Measurements from ENCODE around the gene ADAM12. TPM values are rescaled to one million over a fixed set of nuclear protein-coding genes. Genes with fewer than 3 reads are reported as not detected.
"Not testable (repeated sequence)": the region's sequence is repeated elsewhere in the genome, so short reads cannot be mapped to it uniquely, and the experiment has no call there.

Gene ADAM12
- total RNA-seq, 1 donor from 2014 or later, result 5.8 TPM

DNA sequence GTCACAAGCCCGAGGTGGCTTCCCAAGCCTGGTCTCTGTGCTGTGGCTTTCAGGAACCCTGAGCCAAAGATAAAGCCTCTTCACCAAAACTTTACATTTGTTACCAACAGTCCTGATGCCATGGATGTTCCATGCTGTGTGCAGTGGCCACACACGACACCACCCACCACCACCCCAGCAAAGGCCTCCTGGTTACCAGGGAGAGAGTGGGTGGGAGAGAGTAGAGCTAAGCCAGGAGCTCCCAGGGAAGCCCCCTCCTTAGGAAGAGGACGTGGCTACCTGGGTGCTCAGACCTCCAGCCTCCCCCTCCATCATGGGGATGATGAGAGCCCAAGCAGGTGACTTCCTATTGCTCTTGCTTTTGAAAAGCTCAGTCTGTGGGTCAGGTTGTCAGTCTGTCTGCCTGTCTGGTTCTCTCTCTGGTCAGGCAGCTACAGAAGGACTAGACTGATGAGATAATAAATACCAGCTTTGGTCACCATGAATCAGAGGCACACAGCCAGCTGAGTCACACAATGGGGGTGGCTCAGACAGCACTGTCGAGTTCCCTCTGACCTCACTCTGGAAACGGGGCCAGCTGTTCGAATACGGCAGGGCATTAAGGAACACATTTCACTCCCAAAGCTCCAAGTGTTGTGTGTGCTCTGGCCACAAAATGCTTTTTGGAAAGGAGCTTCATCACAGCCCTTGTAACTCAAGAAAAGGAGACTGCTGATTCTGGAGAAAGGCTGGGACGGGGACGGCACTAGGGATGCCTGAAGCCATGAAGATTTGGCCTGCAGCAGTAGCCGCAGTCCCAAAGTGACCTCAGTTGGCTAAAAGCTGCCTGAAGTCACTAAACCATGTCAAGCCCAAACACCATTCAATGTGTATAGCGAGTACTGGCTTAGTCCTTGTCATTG is 325.9 kb downstream of the ADAM12 start:
- intact Hi-C loops (cut with DNase I), result no loop called here
- ATAC-seq (peak; percentile 91), DNase-seq (ENCODE audit: low spot score) (peak; percentile 89)

DNA sequence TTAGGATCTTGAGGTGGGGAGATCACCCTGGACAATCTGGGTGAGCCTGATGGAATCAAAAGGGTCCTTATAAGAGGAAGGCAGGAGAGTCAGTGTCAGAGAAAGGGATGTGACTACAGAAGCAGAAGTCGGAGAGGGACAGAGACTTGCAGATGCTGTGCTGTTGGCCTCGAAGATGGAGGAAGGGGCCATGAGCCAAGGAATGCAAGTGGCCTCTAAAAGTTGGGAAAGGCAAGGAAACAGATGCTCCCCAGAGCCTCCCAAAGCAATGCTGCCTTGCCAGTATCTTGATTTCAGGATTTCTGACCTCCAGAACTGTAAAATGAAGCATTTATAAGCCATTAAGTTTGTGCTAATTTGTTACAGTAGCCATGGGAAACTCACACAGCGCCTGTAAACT is 326.8 kb downstream of the ADAM12 start:
- intact Hi-C loops (cut with DNase I), result no loop called here
- ATAC-seq (no peak), DNase-seq (ENCODE audit: low spot score) (no peak)

DNA sequence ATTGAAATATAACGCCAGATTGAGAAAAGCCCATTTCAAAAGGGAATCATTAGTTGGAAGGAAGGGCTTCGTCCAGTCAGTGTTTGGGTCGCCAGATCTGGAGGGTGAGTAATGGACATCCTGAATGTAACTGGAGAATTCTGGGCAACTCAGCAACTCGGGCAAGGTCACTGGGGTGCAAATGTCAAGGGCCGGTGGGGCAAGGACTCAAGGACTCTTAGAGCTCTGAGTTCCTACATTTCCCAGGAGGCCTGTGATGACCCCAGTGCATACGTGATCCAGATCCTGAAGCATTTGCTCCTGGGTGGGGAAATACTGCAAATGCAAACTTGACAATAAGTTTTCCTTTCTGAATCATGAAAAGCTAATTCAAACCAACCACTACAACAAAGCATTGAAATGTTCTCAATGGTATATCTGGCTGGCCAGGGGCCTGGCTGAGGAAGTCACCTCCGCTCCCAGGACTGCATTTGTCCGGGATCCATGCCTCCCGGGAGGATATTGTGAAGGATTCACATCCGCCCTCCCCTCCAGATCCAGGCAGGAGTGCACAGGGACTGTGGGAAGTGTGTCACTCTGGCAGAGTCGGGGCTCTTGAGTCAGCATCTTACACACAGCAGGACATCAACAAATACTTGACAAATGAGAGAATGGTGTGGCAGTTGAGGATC is 327.9 kb downstream of the ADAM12 start:
- intact Hi-C loops (cut with DNase I), result no loop called here
- peak; percentile 63 for ATAC-seq
- DNase-seq (ENCODE audit: low spot score), result no peak

DNA sequence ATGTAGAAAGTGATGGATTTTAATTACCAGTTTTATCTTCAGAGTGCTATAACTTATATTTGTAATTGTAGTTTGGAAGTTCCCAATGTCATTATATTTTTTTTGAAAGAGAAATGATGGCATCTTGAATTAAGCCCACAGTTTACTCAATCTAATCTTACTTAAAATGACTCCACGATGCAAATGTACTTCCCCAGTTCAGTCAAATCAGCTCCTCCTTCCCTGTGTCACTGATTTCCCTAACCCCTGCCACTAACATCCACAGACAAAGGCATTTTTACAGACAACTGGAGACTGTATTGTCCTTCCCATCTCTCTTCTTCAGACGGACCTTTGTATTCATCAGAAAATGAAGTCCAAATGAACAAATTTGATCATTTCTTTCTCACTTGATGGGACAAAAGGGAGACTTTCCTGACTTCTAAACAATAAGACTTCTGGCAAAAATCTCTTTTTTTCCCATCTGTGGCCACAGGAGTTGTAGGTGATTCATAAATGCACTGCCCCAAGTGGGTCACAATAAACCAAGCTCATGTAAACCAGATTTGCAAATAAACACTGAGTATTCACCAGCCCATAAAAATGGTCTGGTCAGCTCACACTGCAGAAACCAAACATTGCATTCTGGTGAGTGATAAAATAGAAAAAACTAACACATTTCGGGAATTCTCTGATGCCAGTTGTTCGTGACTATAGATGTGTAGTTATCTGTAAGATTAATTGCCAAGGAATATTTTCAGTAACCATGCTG is 329.0 kb downstream of the ADAM12 start:
- DNase-seq (ENCODE audit: low spot score), result no peak
- ATAC-seq, result no peak
- intact Hi-C loops (cut with DNase I), result no loop called here

DNA sequence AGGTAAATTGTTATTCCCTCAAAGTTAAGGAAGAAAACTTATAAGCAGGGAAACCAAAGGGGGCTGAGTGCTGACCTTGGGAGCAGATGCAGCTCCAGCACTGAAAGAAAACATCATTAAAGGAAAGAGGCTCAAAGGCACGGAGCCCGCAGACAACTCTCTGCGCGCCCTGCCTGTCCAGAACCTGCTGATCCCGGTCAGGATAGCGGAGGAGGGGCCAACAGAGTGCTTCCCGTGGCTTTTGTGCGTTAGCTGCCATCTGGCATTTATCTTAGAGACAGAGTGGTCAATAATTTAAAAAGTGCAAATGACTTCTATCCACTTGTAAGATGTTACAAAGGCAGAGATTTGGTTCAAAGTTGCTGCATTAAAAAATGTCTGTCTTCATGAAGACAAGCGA is 329.8 kb downstream of the ADAM12 start:
- intact Hi-C loops (cut with DNase I), result no loop called here
- DNase-seq (ENCODE audit: low spot score) (no peak), ATAC-seq (no peak)

DNA sequence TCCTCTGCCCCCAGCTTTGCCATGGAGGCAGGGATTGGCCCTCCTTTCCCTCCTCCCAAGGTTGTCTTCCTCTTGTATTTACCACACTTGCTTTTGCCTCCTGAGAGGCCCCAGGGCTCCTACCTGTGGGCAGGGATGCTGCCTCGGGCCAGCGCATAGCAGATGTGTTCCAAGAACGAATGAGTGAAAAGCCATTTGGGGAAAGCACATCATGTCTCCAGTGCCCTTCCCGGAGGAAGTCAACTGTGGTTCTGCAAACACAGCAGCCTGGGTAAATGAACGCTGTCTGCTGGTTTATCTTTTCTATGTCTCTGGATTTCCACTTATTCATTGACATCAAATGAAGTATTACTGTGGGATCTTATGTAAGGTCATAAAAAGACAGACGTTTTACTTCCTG is 330.2 kb downstream of the ADAM12 start:
- ATAC-seq (no peak), DNase-seq (ENCODE audit: low spot score) (no peak)
- intact Hi-C loops (cut with DNase I), result no loop called here

DNA sequence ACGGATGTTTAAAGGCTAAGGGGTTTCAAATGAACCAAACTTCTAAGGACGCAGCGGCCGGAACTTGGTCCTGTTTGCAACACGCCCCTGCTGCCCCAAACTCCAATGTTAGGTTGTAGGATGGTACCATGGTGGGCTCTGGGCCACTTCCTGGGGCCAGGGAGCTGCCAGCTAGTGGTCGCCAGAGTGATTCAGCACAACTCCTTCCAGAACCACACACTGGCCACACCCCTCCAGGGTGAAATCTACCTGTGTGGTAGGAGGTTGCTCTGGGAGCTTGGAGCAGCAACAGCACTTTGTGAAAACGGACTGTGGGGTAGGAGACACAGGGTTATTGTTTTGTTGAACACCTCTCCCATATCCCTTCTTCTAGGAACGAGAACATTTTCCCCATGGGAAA is 330.8 kb downstream of the ADAM12 start:
- intact Hi-C loops (cut with DNase I), result no loop called here
- ATAC-seq, result no peak
- DNase-seq (ENCODE audit: low spot score), result no peak

DNA sequence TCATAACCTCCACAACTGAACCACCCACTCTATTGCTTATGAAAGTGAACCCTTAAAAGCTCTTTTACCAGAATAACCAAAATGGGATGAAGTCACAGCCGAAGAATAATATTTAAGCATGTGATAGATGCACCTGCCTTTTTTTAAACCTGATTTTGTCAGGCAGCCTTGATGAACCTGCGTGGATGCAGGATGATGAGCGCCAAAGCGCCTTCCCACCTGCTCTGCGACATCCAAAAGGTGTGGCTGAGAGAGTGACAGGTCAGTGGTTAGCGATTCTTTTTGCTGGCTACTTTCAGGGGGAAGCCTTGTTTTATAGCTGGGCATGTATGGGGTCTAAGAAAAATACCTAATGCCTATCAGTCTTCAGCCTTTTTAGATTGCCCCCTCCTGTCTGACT is 334.1 kb downstream of the ADAM12 start:
- no peak for DNase-seq (ENCODE audit: low spot score)
- intact Hi-C loops (cut with DNase I), result no loop called here
- ATAC-seq, result no peak

DNA sequence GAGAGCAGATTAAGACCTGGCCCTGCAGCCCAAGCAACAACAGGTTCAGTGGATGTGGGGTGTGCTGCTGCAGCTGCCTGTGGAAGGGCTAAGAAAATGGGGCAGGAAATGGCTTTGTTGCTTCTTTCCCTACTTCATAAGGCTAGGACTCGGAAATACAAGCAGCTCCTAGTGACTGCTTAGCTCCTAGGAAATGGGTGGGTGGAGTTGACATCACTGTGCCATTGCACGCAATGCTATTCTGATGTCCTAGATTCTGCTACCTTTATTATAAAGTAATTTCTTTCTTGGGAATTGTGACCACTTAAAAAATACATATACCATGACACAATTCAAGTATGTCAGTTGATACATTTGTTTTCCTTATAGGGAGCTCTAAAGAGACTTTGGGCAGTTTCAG is 336.1 kb downstream of the ADAM12 start:
- intact Hi-C loops (cut with DNase I), result no loop called here
- no peak for ATAC-seq
- no peak for DNase-seq (ENCODE audit: low spot score)

DNA sequence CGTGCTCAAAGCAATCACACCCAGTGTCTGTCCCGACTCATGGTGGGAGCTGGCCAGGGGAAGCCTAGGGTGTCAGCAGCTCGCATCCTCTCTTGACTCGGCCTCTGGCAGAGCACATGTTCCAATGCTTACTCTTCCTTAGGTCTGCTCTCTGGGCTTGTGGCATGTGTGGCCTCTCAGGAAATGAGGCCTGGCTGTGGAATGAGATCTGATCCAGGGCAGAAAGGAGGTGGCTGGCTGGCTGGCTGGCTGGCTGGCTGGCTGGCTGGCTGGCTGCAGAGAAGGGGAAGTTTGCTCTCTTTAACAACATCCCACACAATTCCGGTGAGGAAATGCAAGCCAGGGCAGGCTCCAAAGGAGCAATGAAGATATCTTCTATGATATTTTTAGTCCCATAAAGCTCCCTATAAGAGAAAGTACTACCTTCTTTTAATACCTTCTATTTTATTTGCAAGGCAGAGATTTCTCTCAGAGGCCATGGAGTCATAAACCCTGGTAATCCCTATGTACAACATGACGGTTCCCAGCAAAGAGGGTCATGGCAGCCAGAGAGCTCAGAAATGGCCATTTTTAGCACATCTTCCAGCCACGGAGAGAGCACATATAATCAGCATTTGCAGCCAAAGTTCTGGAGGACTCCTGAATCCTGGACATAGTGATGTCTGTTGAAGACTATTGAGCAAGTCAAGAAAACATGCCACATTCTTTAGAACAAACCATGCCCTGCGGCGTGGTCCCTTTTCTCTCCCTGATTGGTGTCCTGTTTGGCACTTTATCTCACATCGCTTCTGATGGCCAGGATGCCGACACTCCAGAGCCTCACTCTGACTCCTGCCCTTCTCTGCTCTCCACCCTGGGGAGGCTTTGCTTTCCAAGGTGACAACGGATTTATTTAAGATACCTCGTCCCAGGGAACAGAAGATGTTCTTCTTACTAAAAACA is 338.2 kb downstream of the ADAM12 start:
- DNase-seq (ENCODE audit: low spot score), result no peak
- intact Hi-C loops (cut with DNase I), result no loop called here
- peak; percentile 36 for ATAC-seq

DNA sequence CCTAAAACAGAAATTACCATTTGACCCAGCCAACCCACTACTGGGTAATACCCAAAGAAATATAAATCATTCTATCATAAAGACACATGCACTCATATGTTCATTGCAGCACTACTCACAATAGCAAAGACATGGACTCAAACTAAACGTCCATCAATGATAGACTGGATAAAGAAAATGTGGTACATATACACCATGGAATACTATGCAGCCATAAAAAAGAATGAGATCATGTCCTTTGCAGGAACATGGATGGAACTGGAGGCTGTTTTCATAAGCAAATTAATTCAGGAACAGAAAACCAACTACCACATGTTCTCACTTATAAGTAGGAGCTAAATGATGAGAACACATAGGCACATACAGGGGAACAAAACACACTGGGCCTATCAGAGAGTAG is 340.5 kb downstream of the ADAM12 start:
- ATAC-seq; DNase-seq (ENCODE audit: low spot score); intact Hi-C loops (cut with DNase I): not testable (repeated sequence)

DNA sequence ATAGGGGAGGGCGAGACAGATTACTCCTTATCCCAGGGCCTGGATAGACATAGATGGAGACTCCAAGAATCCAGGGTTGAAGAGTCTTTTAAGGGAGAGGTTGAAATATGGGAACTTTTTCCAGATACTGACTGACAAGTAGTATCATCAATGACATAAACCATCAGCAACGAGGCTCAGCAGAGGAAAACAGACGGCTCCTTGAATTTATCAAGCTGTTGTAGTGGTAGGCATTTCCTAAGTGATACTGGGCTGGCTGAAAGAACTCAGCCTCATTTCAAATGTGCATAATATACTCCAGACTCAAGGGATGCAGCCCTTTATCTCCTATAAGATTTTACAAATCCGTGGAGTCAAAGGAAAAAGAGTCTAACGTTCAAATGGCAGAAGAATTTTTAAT is 341.4 kb downstream of the ADAM12 start:
- intact Hi-C loops (cut with DNase I), result no loop called here
- ATAC-seq (no peak), DNase-seq (ENCODE audit: low spot score) (no peak)

DNA sequence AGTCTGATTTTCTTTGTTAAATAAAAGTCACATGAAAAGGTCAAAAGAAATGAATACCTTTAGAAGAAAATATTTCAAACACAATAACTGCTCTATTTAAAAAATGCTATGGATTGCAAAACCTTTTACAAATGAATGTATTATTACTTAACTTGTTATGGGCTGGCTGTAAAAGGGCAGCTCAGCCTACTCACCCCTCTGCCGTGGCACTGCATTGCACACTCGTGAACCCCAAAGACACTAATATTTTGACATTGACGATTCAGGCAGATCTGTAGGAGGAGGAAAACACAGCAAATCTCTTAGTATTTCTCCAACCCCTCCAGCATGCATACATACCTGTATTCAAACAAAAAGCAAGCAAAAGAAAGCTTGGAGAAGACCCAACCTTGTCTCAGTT is 342.4 kb downstream of the ADAM12 start:
- DNase-seq (ENCODE audit: low spot score), result no peak
- intact Hi-C loops (cut with DNase I), result no loop called here
- ATAC-seq, result no peak

DNA sequence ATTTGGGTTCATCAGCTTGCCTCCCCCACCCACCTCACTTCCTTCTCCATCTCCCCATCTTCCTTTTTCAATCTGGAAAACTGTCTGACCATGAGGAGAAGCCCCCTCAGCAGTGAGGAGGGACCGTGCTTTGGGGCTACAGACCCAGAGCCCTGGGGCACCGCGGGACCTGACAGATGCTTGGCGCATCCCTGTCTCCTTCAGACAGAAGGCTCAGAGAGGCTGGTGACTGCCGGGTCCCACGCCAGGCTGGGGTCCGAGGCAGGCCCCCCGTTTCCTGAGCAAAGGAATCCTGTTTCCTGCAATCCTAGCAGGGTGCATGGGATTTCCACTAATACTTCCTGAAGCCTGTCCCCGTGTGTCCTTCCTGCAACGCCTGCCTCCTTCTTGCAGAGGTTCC is 344.9 kb downstream of the ADAM12 start:
- no peak for DNase-seq (ENCODE audit: low spot score)
- ATAC-seq, result no peak
- intact Hi-C loops (cut with DNase I), result no loop called here

DNA sequence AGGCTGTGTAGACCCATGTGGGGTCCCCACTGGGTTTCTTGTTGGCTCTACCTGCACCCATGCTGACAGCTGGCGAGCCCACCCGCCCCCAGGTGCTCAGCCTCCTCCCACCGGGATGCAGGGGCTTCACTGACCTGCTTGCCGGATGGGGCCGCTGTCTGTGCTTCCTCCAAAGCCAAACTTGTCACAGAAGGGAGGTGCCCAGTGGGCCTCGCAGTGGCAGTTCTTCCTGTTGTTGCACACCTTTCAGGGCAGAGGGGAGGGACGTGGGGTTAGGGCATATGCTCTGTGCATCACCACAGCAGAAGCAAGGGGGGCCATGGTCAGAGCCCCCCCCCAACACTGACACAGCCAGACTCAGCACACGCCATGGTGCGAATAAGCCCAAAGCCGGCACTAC is 345.4 kb downstream of the ADAM12 start:
- DNase-seq (ENCODE audit: low spot score) (no peak), ATAC-seq (no peak)
- intact Hi-C loops (cut with DNase I), result no loop called here

DNA sequence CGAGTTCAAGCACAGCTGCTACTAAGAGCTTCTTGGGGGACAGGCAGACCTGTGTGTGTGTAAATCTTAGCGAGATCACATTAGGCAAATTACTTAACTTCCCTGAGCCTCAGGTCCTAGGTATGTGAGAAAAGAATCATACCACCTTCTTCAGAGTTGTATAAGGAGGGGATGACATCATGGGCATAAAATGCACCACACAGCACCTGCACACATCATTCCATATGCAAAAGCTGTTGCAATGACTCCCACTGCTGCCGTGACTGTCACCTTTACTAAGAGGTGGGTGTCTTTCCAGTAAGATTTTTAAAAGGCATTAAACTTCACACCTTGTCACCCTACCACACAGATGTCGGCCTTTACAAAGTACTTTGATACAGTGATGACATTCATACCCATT is 345.9 kb downstream of the ADAM12 start:
- ATAC-seq (no peak), DNase-seq (ENCODE audit: low spot score) (no peak)
- intact Hi-C loops (cut with DNase I), result no loop called here

DNA sequence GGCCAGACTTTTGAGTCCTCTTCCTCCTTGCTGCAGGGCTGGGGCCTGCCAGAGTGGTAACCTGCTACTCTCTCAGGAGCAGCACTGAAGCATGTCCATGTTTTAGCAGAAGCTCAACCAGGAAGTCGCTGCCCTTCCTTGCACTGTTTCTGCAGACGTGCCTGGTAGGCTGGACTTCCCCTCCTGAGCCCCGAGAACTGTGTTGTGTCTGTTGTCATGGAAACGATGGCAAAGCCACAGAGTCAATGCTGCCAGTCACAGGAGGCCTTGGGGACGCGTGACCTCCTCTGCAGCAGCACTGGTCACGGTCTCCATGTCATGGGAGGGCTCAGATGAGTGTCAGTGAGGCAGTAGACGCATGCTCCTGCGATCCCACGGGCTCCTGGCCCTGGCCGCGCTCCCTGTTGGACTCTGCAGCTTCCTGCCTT is 346.5 kb downstream of the ADAM12 start:
- intact Hi-C loops (cut with DNase I), result no loop called here
- peak; percentile 82 for DNase-seq (ENCODE audit: low spot score)

DNA sequence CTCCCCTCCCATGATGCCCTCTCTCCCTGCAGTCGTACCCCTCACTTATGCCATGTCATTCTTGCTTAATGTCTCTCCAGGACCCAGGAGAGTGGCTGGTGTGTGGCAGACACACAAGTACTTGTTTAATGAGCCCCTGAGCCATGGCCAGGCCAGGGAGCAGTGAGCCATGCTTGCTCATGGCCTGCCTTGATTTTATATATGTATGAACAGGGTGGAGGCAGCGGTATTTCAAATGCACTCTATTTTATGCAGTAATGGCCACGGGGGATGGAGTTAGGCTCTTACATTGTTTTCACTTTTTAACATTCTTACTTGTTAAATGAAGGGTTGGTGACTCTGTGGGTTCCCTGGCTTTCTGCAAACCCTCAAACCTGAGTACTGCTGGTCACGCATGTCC is 347.2 kb downstream of the ADAM12 start:
- no peak for ATAC-seq
- intact Hi-C loops (cut with DNase I), result no loop called here
- DNase-seq (ENCODE audit: low spot score), result no peak

More for the DNA sequence above, 346.5 kb downstream of the ADAM12 start:
- ATAC-seq, result peak; percentile 98

DNA sequence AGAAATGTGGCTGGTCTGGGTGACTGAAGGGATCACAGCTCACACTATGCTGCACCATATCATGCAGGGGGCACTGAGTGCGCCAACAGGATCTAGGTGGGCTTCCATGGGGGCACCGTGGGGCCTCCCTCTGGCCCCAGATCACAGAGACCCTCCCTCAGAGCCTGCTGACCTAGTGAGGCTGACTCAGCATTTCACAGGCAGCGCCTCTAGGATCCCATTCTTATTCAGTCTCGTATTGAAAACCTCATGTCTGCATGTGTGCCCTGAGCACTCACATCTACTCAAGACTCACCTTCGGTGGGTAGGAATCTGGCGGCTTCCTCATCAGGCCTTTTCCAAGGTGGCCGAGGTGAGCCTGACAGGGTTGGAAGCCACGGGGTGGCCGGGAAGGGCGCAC is 350.3 kb downstream of the ADAM12 start:
- intact Hi-C loops (cut with DNase I), result no loop called here
- DNase-seq (ENCODE audit: low spot score) (no peak), ATAC-seq (no peak)

All from sciatic nerve (tissue), 2 donors.